Psoas muscle (tissue), 8 donors: ENCODE measurements around the gene RETN. TPM values are rescaled to one million over a fixed set of nuclear protein-coding genes. Genes with fewer than 3 reads are reported as not detected.

Experiments used
- ATAC-seq, 4 donors: fragments of 200-7000 bp; cut with Tn5 transposase; one replicate each; pipeline ENCODE4 v1.9.1; 2020; ENCODE audit warnings: moderate library complexity in 3 of 4, mild to moderate bottlenecking in 2 of 4
- DNase-seq, 2 donors: peaks; one replicate each; pipeline ENCODE4 v3.0.0-alpha.2; 2020
- H3K27ac ChIP-seq: fragments of 200-600 bp; one replicate; pipeline ENCODE4 v1.8.0; 2022
- H3K27me3 ChIP-seq, 3 donors: fragments of 200-600 bp in 1 of 3; one replicate each; pipeline versions ENCODE4 v1.6.1 to v1.8.0; 2013 to 2022; ENCODE audit warnings: low read length in 2 of 3, mild to moderate bottlenecking in 2 of 3, moderate library complexity in 1 of 3; ENCODE audit not compliant: insufficient read depth in 3 of 3
- H3K36me3 ChIP-seq, 2 donors: fragments of 200-600 bp in 1 of 2; one replicate each; pipeline versions ENCODE4 v1.6.1 to v1.8.0; 2013 to 2022; ENCODE audit warnings: low read depth in 1 of 2, mild to moderate bottlenecking in 1 of 2, moderate library complexity in 1 of 2; ENCODE audit not compliant: insufficient read depth in 1 of 2
- H3K4me1 ChIP-seq: fragments of 200-600 bp; one replicate; pipeline ENCODE4 v1.8.0; 2022
- H3K4me3 ChIP-seq: fragments of 200-600 bp; one replicate; pipeline ENCODE4 v1.8.0; 2022; ENCODE audit warnings: mild to moderate bottlenecking
- H3K9me3 ChIP-seq: fragments of 200-600 bp; one replicate; pipeline ENCODE4 v1.8.0; 2022
- CTCF ChIP-seq: fragments of 200-600 bp; IDR thresholded peaks from one replicate; pipeline ENCODE4 v1.8.0; 2022; ENCODE audit warnings: antibody characterized with exemption
- WGBS, 3 donors: extraction: QIAGEN DNeasy Blood & Tissue Kit; methylation state at CpG; one replicate each; pipeline versions ENCODE4 v1.1.6 to v1.1.7; 2013; 5-methylcytosine and 5-hydroxymethylcytosine counted together
- intact Hi-C, 2 donors: fragments of 100-400 bp; cut with DNase I; formaldehyde crosslinking; loops; one replicate each; pipeline versions ENCODE4 v1.11.0 to v1.14.2; 2022
- polyA plus RNA-seq, 3 donors: library from polyadenylated mRNA; stranded (reverse); fragments of 200-250 nt; gene quantifications; one replicate each; pipeline ENCODE4 v1.2.3, GENCODE V29; 2013
- total RNA-seq, 4 donors: library from RNA; stranded (reverse); fragmentation: NEBNext Ultra II Directional in 2 of 4; extraction: Animal tissue kit (Norgen Biotek cat#: 25700) in 2 of 4; gene quantifications; one replicate each; pipeline versions ENCODE4 v1.2.1 to v1.2.4, GENCODE V29; 2021 to 2023
- donor health status: healthy with polysubstance abuse.
- donor health status: DM: no; HTN: no; CAD: no; lungs with moderate emphysema.
- donor health status: Bipolar disorder and iron deficiency.
- donor health status: healthy.
- donor health status: DM: yes; HTN: yes; CAD: no.
- donor health status: DM: no; HTN: no; CAD: no.
- donor health status: DM: no; HTN: no; CAD: no.
- donor health status: DM: yes; HTN: yes; CAD: no.

Gene RETN
- total and polyA plus RNA-seq, 7 donors, result 0.46 to 4.7 (median 0.57) TPM; not detected in 2

GRCh38 chr19:7687177-7687576 is 18.3 kb downstream of the RETN start:
- WGBS, 3 donors, result 75 to 82% (median 76%) methylated on average over 12 of the region's 12 CpGs
- DNase-seq (no peak), ATAC-seq (no peak)
- Histone ChIP-seq H3K4me3 (no peak overlapping the region), H3K9me3 (no peaks in the 10 kb centered on the region), H3K27ac (no peak overlapping the region), H3K4me1 (no peaks in the 10 kb centered on the region), H3K36me3 (peaks cover 0 to 23% of the 10 kb centered on the region in 2 donors), H3K27me3 (peaks cover 0 to 6% (median 3%) of the 10 kb centered on the region in 3 donors)
- no peak for TF ChIP-seq CTCF
- intact Hi-C loops, result no loop called here

GRCh38 chr19:7689165-7689564 is 20.3 kb downstream of the RETN start:
- no peak overlapping the region for H3K27ac ChIP-seq
- no peaks in the 10 kb centered on the region for H3K9me3 ChIP-seq
- no peak for TF ChIP-seq CTCF
- no peak overlapping the region for H3K4me3 ChIP-seq
- H3K36me3 ChIP-seq, result peaks cover 0 to 3% of the 10 kb centered on the region in 2 donors
- intact Hi-C loops, result no loop called here
- peaks cover 0 to 10% (median 5%) of the 10 kb centered on the region in 3 donors for H3K27me3 ChIP-seq
- ATAC-seq, result no peak
- 15 to 27% (median 24%) methylated on average over 23 of the region's 23 CpGs for WGBS, 3 donors
- H3K4me1 ChIP-seq, result no peaks in the 10 kb centered on the region
- no peak for DNase-seq

GRCh38 chr19:7690779-7691258 is 22.0 kb downstream of the RETN start:
- WGBS, 3 donors, result 79 to 87% (median 83%) methylated on average over 8 of the region's 8 CpGs
- peaks cover 0 to 10% (median 5%) of the 10 kb centered on the region in 3 donors for H3K27me3 ChIP-seq
- no peak overlapping the region for H3K27ac ChIP-seq
- H3K9me3 ChIP-seq, result no peaks in the 10 kb centered on the region
- H3K4me1 ChIP-seq, result no peaks in the 10 kb centered on the region
- H3K36me3 ChIP-seq, result no peaks in the 10 kb centered on the region
- DNase-seq (no peak), ATAC-seq (no peak)
- H3K4me3 ChIP-seq, result no peak overlapping the region
- TF ChIP-seq CTCF, result no peak
- intact Hi-C loops, result no loop called here

- H3K27me3 ChIP-seq, result peaks cover 0 to 11% (median 6%) of the 10 kb centered on the region in 3 donors
- no peak overlapping the region for H3K27ac ChIP-seq
- DNase-seq (no peak), ATAC-seq (no peak)
- TF ChIP-seq CTCF, result no peak
- H3K36me3 ChIP-seq, result no peaks in the 10 kb centered on the region
- intact Hi-C loops, result no loop called here
- H3K4me1 ChIP-seq, result no peaks in the 10 kb centered on the region
- H3K9me3 ChIP-seq, result no peaks in the 10 kb centered on the region
- no peak overlapping the region for H3K4me3 ChIP-seq
Observed at GRCh38 chr19:7691497-7691896, 22.6 kb downstream of the RETN start.

GRCh38 chr19:7692417-7693088 is 23.7 kb downstream of the RETN start:
- WGBS, 3 donors, result 69 to 74% (median 72%) methylated on average over 13 of the region's 13 CpGs
- DNase-seq, result no peak
- Histone ChIP-seq H3K4me1 (no peaks in the 10 kb centered on the region), H3K9me3 (no peaks in the 10 kb centered on the region), H3K36me3 (no peaks in the 10 kb centered on the region), H3K27ac (no peak overlapping the region), H3K4me3 (no peak overlapping the region), H3K27me3 (peaks cover 0 to 17% (median 11%) of the 10 kb centered on the region in 3 donors)
- no peak for ATAC-seq
- intact Hi-C loops, result no loop called here
- no peak for TF ChIP-seq CTCF
